ENCODE data around the gene ADGRA1.
"Not testable (repeated sequence)": the region's sequence is repeated elsewhere in the genome, so short reads cannot be mapped to it uniquely, and the experiment has no call there.

ADGRA1 gene, protein sequence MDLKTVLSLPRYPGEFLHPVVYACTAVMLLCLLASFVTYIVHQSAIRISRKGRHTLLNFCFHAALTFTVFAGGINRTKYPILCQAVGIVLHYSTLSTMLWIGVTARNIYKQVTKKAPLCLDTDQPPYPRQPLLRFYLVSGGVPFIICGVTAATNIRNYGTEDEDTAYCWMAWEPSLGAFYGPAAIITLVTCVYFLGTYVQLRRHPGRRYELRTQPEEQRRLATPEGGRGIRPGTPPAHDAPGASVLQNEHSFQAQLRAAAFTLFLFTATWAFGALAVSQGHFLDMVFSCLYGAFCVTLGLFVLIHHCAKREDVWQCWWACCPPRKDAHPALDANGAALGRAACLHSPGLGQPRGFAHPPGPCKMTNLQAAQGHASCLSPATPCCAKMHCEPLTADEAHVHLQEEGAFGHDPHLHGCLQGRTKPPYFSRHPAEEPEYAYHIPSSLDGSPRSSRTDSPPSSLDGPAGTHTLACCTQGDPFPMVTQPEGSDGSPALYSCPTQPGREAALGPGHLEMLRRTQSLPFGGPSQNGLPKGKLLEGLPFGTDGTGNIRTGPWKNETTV

DNA sequence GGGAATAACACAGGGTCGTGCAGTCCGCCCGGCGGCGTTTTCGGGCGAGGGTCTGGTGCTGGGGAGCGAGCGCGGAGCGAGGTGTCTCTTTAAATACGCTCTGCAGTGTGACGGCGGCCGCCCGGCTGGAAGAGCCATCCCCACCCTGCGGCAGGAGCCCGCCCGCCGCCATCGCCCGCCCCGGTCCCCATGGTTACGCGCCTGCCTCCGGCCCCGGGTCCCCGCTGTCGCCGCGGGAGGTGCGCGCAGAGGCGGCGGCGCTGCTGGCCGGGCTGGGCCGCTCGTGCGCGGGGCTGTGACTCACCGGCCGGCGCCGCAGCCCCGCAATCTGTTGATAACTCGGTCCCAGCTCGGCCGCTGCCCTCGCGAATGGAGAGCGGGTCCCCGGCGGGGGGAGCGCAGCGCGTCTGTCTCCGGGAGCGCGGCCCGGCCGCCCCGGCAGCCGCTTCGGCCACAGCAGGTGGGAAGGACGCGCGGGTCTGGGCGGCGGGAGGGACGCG, at the start of gene ADGRA1:
TSS of gene ADGRA1 (plus strand) at position 246 of the 500 bp plus-strand sequence. CDS start 986 bp downstream, outside the sequence.
- no peak for DNase-seq

DNA sequence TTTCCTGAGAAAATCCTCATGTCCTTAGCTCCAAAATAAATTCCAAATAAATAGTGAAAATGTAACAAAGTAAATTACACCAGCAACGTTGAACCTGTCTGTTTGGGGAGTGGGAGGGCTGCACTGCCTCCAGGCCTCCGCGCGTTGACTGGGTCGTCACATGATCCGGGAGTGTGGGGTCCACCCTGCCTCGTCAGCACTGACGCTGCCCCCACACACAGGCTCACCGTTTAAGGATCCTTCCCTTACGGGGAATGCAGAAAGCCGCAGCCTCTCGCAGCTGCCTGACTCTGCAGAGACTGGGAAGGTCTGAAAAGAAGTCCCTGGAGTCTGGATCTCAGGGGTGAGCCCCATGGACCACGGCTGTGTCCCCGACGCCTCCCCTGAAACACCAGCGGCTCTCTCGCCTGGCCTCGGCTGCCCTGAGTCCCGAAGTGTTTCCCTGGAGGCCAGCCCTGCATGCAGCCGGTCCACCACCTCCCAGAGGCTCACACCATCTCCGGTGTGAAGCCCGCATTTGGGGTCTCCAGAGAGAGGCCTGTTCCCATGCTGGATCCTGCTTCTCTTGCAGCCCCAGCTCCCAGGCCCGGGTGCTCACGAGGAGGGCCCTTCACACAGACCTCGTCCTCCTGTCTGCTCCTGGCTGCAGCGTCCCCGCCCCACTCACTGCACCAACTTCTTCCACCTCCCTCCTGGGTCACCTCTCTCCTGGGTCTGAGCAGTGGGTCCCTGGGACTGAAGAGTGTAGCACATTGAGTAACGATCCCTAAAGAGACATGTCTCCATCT, 49.5 kb upstream of the ADGRA1 start:
- no peak for DNase-seq

DNA sequence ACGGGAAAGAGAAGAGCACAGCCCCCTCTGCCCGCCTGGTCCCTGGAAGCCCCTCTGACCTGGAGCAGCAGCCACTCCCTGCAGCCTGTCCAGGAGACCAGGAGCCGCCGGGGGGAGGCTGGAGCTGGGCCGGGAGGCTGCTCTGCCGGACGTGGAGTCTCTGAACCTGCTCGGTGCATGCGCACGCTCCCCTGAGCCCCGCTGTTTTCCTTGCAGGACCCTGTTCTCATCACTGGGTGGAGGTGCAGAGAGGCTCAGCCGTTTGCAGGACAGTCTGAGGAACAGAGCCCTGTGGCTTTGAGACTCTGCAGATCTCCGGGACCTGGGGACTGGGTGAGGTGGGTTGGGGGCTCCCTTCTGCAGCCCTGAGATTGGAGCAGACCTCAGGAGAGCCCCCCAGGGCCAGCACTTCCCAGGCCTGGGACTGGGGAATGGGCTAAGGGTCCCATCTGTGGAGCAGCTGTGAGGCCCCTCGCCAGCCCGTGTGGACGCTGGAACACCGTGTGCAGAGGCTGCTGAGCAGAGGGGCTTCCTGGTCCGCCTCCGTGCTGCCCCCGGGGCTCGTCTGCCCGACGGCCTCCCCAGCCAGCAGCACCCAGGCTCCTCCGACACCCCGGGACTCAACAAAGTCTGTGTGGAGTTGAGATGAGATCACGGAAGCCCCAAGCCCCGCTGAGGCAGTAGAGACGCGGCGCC, 48.5 kb upstream of the ADGRA1 start:
- no peak for DNase-seq

DNA sequence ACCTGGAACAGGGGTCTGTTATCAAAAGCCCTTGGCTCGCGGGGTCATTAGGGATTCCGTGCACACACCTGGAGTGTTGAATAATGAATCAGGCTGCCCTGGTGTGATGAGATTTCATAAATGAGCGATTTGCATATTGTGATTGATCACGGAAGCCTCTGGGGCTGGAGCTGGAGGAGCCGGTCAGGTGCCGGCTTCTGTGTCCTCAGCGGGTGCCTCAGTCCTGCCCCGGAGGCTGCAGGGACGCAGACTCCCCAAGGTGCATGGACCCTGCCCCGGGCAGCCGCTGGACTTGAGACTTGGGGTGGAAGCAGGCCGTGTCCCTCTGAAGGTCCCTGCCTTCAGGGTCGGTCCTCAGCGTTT, 47.9 kb upstream of the ADGRA1 start:
- DNase-seq, result no peak

DNA sequence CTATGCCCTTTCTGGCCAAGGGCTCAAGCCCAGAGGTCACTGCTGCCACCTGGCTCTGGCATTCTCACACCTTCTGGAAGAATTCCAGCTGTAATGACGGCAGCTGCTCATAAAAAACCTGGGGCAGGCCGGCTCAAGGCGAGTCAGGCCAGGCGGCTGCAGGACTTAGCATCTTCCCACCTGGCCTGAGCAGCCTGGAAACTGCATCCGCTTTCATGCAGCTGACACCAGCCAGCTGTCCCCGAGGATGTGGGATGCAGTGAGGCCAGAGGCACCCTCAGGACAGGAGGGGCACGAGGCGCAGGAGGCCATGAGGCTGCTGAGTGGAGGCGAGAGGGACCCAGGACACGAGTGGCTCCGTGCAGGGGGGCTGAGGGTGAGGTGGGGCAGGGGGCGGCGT, 47.5 kb upstream of the ADGRA1 start:
- DNase-seq, result no peak

DNA sequence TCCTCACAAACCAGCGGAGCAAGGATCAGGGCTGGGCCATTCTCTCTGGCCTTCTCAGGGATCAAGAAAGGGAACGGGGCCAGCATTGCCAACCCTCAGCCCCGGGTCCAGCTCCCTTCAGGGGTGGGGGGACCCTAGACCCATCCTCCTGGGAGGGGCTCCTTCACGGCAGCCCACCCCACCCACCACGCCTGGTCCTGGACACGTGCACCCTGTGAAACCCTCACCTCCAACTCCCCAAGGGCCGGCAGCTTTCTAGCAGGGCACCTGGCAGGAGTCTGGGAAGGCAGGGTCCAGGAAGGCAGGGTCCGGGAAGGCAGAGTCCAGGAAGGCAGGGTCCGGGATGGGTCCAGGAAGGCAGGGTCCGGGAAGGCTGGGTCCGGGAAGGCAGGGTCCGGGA, 46.6 kb upstream of the ADGRA1 start:
- DNase-seq, result no peak

DNA sequence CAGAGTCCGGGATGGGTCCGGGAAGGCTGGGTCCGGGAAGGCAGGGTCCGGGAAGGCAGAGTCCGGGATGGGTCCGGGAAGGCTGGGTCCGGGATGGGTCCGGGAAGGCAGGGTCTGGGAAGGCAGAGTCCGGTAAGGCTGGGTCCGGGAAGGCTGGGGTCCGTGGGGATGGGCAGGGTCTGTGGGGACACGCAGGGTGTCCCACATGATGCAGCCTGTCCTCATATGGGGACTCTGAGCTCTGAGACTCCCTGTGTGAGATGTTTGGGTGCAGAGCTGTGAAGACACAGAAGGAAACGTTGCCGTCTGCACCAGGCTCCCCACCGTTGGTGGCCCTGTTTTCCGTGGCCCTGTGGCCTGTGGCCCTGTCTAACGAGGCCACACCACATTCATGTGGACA, 45.7 kb upstream of the ADGRA1 start:
- no peak for DNase-seq

DNA sequence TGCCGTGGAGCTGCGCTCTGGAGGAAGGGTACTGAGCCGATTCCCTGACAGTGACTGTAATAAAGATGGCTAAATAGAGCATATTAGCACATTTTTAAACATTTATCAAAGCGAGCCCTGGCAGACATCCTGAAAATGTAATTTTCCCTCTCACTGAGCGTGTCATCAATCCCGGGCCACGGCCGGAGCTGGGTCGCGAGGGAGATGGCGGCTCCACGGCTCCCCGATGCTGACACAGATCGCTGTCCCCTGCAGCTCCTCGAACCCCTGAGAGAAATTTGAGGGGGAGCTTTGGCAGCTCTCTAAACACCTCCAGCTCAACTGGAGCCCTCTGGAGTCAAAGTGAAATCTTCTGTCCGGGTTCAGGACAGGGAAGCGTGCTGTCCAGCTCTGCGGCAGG, 44.9 kb upstream of the ADGRA1 start:
- no peak for DNase-seq

DNA sequence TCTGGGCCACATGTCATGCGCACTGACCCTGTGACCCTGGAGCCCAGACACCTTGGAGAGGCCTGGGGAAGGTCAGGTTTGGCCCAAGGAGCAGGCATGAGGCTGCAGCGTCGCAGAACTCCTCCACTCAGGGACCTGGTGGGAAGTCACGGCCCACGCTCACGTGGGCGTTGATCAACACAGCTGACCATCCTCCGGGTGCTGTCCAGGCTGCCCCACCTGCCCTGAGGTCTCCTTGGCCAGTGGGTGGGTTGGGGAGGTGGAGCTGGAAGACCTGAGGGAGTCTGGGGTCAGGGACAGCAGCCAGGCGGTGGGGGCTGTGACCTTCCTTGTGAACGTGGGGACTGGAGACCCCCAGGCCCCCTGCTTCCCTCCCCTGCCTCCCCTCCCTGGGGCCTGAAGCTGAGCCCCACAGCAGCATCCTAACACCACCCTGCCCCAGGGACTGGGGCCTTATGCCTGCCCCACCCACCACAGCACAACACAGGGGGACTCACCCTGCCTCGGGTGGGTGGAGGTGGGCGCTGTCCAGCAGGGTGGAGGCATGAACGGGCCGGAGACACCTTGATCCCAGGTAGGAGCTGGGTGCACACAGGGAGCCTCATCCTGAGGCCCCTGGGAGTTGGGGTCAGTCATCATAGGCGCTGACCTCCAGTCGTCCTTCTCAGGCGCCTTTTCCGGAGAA, 44.0 kb upstream of the ADGRA1 start:
- no peak for DNase-seq

DNA sequence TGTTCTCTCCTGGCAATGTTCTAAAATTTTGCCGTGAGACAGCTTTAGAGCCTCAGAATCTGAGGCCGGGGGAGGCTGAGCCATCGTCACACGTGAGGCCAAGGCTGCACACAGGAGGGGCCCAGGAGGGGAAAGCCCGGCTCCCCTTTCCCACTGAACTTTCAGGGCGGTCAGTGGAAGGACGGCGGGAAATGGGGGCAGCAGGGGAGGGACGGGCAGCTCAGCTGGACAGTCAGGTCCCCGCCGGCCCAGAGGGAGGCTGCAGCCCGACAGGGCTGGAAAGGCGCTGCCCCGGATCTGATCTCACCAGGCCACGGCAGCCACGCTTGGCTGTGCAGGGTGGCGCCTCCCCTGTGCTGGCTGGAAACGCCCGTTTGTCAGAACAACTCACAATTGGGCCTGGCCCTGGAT, 43.3 kb upstream of the ADGRA1 start:
- no peak for DNase-seq

DNA sequence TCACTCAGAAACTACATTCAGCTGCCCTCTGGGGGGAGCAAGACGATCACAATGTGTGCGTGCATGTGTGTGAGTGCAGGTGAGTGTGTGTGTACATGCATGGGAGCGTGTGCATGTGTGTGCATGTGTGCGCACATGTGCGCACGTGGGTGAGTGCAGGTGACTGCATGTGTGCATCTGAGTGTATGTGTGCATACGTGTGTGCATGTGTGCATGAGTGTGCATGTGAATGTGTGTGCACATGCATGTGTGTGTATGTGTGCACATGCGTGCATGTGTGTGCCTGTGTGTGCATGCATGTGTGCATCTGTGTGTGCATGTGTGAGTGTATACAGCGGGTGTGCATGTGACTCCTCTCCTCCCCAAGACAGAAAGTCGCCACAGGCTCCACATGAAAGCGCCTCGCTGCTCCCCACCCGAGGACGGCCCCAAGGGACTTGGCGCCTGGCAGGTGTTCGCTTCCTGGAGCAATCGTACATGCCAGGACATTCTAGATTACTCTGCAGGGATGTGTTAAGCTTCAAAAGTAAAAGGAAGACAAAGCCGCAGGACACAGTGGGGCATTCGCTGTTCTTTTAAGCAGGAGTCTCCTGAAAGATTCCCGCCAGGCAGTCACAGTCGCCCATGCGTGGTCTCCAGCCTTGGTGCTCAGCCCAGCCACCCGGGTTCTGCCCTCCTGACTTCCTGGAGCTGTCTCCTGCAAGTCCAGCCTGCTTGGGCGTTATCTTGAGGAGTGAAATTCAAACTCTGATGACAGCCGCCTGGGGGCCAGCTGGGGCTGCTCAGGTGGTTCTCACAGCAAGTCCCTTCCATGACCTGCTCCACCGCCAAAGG, 42.0 kb upstream of the ADGRA1 start:
- DNase-seq, result no peak

DNA sequence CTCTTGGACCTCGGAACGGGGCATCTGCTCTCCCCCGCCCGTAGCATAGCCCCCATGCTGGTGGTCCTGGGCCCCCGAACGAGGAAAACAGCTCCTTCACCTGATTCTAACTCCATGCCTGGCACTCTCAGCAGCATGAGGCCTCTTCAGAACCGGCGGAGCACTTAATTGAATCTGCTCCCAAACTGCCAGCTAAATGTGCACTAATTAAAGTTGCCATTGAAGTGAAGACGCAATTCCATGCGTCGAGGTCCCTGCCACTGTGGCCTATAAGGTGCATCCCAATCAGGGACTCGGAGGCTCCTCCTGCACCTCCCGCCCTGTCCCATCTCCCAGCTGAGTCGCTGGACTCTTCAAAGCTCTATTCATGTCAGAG, 41.3 kb upstream of the ADGRA1 start:
- no peak for DNase-seq

DNA sequence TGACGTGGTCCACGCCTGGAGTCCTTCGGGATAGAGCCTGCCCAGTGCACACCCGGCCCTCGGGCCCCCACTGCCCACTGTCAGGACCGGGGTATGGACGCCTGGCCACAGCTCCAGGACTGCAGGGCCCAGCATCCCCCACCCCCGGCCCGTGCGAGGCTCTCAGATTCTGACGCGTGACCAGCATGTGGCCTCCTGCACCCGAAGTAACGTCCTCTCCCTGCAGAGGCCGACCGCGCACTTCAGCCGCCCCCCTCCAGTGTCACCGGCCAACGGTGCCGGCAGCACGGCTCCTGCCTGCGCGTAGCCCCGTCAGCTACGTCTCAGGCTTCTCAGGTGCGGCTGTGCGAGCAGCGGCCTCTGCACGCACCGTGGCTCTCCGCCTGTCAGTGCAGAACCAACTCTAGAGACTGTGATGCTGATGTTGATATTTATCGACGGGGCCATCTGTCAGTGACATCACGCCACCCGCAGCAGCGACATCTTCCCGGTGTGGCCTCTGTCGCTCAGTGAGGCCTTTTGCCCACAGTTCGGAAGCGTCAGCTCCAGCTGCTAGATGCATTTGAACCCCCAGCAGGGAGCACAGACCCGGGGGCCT, 40.1 kb upstream of the ADGRA1 start:
- no peak for DNase-seq

DNA sequence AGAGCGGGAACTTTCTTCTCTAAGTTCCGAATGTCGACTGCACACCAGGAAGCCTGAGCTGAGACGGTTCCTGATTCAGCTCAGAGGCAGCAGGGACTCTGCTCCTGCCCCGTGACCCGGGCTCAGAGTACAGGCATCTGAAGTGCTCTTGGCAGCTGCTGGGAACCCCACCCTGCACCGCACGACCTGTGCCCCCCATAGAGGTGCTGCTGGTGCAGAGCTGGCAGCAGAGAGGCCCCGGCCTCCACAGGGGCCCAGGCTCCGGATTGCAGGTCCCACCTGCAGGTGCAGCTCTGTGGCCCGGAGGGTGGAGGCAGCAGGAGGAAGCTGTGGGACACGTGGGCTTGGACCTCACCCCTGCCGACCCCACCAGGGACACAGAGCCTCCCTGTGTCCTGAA, 39.5 kb upstream of the ADGRA1 start:
- DNase-seq, result no peak

DNA sequence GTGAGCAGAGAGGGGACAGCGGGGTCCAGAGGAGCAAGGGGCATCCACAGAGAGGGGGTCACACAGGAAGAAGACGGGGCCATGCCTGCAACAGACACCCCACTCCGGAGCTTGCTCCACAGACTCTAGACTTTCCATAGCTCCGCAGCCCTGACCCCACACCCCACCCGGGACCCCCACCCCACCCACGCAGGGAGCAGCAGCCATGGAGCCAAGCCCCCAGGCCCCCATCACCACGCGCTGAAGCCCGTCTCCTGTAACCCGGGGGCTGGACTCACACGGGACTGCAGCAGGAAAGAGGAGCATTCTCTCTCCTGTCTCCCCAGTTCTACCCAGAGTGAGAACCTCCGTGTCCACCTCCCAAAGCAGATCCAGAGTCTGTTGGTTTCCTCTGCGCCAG, 38.8 kb upstream of the ADGRA1 start:
- DNase-seq, result no peak

DNA sequence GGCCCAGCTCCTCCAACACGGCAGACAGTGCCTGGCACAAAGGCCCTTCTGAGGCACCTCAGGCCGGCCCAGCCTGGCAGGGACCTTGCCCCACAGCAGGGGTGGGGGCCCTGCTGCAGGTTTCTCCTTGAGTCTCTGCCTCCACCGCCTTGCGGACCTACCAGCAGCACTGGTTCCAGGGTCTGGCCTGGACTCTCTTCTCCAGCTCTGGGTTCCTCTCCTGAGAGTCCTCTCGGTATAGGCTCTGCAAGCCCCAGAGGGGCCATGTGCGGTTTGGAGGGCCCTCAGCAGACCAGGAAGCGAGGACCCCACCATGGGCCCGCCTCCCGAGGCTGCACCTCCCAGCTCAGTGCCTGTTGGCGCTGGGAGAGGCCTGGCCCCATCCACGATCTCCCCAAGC, 38.1 kb upstream of the ADGRA1 start:
- no peak for DNase-seq

DNA sequence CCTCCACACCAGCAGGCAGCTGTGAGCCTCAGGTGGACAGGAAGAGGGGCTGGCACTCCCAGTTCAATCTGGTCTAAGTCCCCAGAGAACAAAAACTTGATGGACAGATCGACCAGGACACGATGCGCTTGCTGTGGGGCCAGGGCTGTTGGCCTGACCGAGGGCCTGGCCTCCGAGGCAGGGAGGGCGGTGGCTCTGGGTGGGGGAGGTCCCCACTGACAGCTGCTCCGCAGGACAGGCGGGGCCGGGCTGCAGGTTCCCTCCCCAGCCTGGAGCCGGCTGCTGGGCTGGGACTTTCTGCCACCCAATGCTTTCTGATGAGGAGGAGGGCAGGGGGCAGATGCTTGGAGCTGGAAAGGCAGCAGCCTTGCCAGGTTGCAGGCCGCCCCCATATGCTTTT, 37.4 kb upstream of the ADGRA1 start:
- no peak for DNase-seq

DNA sequence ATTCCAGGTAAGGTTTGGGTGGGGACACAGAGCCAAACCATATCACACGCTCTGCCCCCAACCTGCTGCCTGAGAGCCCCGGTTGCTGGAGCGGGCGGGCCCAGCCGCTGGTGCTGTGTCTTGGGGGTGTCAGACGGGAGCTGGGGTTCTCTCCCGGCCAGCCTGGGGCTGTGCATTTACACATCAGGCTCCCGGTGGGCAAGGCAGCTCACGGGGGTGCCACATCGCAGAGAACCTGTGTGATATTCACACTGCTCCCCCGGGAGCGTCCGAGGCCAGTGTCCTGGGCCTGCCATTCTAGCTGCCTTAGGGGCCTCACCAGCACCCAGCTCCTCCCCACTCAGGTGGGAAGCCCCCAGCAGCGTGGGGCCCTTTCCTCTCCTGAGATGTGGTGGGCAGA, 35.6 kb upstream of the ADGRA1 start:
- no peak for DNase-seq

DNA sequence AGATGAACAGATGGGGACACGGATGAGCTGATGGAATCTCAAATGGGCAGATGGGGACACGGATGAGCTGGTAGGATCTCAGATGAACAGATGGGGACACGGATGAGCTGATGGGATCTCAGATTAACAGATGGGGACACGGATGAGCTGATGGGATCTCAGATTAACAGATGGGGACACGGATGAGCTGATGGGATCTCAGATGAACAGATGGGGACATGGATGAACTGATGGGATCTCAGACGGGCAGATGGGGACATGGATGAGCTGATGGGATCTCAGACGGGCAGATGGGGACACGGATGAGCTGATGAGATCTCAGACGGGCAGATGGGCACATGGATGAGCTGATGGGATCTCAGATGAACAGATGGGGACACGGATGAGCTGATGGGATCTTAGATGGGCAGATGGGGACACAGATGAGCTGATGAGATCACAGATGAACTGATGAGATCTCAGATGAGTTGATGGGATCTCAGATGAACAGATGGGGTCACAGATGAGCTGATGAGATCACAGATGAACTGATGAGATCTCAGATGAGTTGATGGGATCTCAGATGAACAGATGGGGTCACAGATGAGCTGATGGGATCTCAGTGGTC, 34.1 kb upstream of the ADGRA1 start:
- not testable (repeated sequence) for DNase-seq

DNA sequence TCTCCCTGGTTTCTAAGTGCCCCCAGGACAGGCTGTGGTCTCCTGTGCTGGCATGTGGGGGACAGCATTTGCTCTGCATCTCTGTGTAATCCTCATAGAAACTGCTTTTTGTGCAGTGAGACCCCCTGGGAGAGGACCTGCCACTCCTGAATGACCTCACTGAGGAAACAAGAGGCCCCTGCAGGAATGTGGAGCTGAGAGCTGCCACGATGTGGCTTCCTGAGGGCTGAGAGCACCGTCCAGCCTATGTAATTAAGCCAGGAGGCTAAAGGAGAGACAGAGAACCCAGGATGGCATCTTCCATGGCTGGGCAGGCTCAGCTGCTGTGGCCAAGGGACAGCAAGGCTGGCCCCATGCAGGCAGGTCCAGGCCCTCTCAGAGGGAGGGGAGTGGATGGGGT, 32.3 kb upstream of the ADGRA1 start:
- no peak for DNase-seq

DNA sequence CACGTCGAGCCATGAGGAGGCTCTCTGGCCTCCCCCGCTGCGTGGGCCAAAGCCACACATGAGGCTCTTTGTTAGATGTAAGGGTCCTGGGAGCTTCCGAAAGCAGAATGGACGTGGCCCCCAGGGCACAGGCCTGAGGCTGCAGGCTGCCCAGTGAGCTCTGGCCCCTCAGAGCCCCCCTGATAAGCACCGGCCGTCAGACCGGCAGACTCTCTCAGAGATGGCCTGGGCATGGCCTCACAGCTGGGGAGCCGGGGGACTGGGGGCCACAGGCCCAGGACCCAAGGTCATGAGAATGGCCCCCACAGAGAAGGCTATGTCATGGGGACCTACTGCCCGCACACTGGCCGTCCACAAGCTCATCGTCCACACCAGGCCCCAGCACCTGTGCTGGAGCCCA, 31.7 kb upstream of the ADGRA1 start:
- no peak for DNase-seq
